Parathyroid adenoma (tissue), 2 donors: ENCODE measurements around the gene GNG13.

Experiments
- H2AFZ ChIP-seq: fragments of 300-600 bp; sonication (generic); one replicate; pipeline ENCODE4 v1.7.0; 2017; ENCODE audit warnings: antibody characterized with exemption, mild to moderate bottlenecking
- H3K27ac ChIP-seq: fragments of 300-600 bp; sonication (generic); one replicate; pipeline ENCODE4 v1.7.0; 2017
- H3K27me3 ChIP-seq: fragments of 300-600 bp; sonication (generic); one replicate; pipeline ENCODE4 v1.7.0; 2017; ENCODE audit warnings: low read length; ENCODE audit not compliant: control insufficient read depth, insufficient read depth
- H3K36me3 ChIP-seq: fragments of 300-600 bp; sonication (generic); one replicate; pipeline ENCODE4 v1.7.0; 2017; ENCODE audit warnings: low read length; ENCODE audit not compliant: control insufficient read depth, insufficient read depth
- H3K4me1 ChIP-seq: fragments of 300-600 bp; sonication (generic); one replicate; pipeline ENCODE4 v1.7.0; 2017; ENCODE audit warnings: control low read depth
- H3K4me2 ChIP-seq: fragments of 300-600 bp; sonication (generic); one replicate; pipeline ENCODE4 v1.7.0; 2017; ENCODE audit warnings: low read length
- H3K4me3 ChIP-seq: fragments of 300-600 bp; sonication (generic); one replicate; pipeline ENCODE4 v1.7.0; 2017; ENCODE audit warnings: low read depth, low read length
- H3K79me2 ChIP-seq: fragments of 300-600 bp; sonication (generic); one replicate; pipeline ENCODE4 v1.7.0; 2017; ENCODE audit warnings: control low read depth
- H3K9ac ChIP-seq: fragments of 300-600 bp; sonication (generic); one replicate; pipeline ENCODE4 v1.7.0; 2017; ENCODE audit warnings: mild to moderate bottlenecking
- H3K9me3 ChIP-seq: fragments of 300-600 bp; sonication (generic); one replicate; pipeline ENCODE4 v1.7.0; 2017; ENCODE audit warnings: low read length; ENCODE audit not compliant: control insufficient read depth
- TF ChIP-seq, protein P1 (sequence below): fragments of 300-600 bp; sonication (generic); IDR thresholded peaks from one replicate; pipeline ENCODE4 v1.7.0; 2017; ENCODE audit warnings: antibody characterized with exemption, mild to moderate bottlenecking
- donor health status: primary hyperparathyroidism.

GNG13 gene

GRCh38 chr16:752007-752312 lies 48.6 kb downstream of the GNG13 start:
- Histone ChIP-seq H2AFZ (no peak overlapping the region), H3K79me2 (no peaks in the 10 kb centered on the region), H3K27me3 (no peaks in the 10 kb centered on the region), H3K9me3 (no peaks in the 10 kb centered on the region), H3K36me3 (no peaks in the 10 kb centered on the region), H3K27ac (no peak overlapping the region), H3K4me3 (no peak overlapping the region), H3K4me2 (no peak overlapping the region), H3K4me1 (no peaks in the 10 kb centered on the region), H3K9ac (no peak overlapping the region)
- TF ChIP-seq, protein P1, sequence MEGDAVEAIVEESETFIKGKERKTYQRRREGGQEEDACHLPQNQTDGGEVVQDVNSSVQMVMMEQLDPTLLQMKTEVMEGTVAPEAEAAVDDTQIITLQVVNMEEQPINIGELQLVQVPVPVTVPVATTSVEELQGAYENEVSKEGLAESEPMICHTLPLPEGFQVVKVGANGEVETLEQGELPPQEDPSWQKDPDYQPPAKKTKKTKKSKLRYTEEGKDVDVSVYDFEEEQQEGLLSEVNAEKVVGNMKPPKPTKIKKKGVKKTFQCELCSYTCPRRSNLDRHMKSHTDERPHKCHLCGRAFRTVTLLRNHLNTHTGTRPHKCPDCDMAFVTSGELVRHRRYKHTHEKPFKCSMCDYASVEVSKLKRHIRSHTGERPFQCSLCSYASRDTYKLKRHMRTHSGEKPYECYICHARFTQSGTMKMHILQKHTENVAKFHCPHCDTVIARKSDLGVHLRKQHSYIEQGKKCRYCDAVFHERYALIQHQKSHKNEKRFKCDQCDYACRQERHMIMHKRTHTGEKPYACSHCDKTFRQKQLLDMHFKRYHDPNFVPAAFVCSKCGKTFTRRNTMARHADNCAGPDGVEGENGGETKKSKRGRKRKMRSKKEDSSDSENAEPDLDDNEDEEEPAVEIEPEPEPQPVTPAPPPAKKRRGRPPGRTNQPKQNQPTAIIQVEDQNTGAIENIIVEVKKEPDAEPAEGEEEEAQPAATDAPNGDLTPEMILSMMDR: no peak

DNA sequence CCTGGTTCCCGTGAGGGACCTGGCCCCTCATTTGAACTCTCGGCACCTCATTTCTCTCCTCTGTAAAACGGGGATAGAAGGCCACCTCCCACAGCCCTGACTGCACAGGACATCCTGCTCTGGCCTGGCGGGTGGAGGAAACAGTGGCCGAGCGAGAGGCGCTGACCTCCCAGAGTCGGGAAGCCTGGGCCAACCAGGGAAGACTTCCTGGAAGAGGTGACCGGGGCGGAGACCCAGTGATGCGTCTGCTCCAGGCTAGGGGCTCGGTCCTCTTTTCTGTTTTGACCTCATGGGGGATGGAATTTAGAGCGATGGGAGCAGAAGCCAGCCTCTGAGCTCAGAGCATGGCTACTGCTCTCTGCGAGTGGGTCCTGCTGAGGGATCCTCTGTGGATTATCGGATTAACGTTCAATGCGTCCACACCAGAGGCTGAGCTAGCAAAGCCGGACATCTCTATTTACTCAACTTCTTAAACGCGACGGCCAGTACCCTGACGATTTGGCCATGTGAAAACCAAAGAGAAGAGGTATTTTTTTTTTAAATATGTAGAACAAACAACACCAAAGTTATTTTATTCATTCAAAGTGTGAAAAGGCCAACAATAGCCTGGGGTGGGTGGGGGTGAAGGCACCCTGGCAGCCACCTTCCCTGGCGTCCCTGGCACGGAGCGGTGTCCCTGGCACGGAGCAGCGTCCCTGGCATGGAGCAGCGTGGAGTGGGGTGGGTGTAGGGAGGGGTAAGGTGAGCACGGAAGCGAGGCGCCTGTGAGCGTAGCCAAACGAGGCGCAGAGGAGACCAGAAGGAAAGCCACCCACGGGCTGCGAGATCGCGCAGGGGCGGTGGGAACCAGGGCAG lies 49.2 kb downstream of the GNG13 start:
- Histone ChIP-seq H3K27me3 (no peaks in the 10 kb centered on the region), H3K79me2 (no peaks in the 10 kb centered on the region), H3K27ac (no peak overlapping the region), H3K4me1 (no peaks in the 10 kb centered on the region), H2AFZ (no peak overlapping the region), H3K9me3 (no peaks in the 10 kb centered on the region), H3K9ac (no peak overlapping the region), H3K4me3 (no peak overlapping the region), H3K36me3 (no peaks in the 10 kb centered on the region), H3K4me2 (no peak overlapping the region)
- TF ChIP-seq, protein P1: no peak

DNA sequence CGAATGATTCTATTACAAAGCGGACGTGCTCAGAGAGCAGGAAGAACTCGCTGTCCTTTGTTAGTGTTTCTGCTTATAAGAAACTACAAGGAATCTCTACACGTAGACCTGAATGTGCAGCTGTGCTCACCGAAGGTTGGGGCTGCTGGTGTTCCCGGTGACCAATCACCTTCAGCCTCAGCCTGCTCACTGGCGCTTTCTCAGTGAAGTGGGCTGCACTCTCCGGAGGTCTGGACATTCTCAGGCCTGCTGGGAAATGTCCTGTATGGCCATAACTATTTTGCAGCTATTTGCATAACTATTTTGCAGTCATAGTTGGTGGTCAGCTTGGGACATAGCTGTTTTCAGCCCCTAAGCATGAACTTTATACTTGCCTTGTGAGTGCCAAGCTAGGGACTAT lies 50.0 kb downstream of the GNG13 start:
- Histone ChIP-seq H3K9ac (no peak overlapping the region), H3K4me1 (no peaks in the 10 kb centered on the region), H3K9me3 (no peaks in the 10 kb centered on the region), H3K27ac (no peak overlapping the region), H3K79me2 (no peaks in the 10 kb centered on the region), H3K27me3 (no peaks in the 10 kb centered on the region), H3K36me3 (no peaks in the 10 kb centered on the region), H3K4me2 (no peak overlapping the region), H3K4me3 (no peak overlapping the region), H2AFZ (no peak overlapping the region)
- TF ChIP-seq, protein P1: no peak

GRCh38 chr16:749010-749409 lies 51.5 kb downstream of the GNG13 start:
- no peaks in the 10 kb centered on the region for H3K36me3 ChIP-seq
- H2AFZ ChIP-seq: no peak overlapping the region
- no peak overlapping the region for H3K9ac ChIP-seq
- H3K9me3 ChIP-seq: no peaks in the 10 kb centered on the region
- no peak overlapping the region for H3K27ac ChIP-seq
- no peak overlapping the region for H3K4me2 ChIP-seq
- no peaks in the 10 kb centered on the region for H3K27me3 ChIP-seq
- H3K4me1 ChIP-seq: no peaks in the 10 kb centered on the region
- H3K79me2 ChIP-seq: no peaks in the 10 kb centered on the region
- TF ChIP-seq, protein P1: no peak
- no peak overlapping the region for H3K4me3 ChIP-seq
